Measurements from ENCODE around the gene RETREG3. TPM values are rescaled to one million over a fixed set of nuclear protein-coding genes. Genes with fewer than 3 reads are reported as not detected.
"Not testable (repeated sequence)": the region's sequence is repeated elsewhere in the genome, so short reads cannot be mapped to it uniquely, and the experiment has no call there.

Gene RETREG3, protein sequence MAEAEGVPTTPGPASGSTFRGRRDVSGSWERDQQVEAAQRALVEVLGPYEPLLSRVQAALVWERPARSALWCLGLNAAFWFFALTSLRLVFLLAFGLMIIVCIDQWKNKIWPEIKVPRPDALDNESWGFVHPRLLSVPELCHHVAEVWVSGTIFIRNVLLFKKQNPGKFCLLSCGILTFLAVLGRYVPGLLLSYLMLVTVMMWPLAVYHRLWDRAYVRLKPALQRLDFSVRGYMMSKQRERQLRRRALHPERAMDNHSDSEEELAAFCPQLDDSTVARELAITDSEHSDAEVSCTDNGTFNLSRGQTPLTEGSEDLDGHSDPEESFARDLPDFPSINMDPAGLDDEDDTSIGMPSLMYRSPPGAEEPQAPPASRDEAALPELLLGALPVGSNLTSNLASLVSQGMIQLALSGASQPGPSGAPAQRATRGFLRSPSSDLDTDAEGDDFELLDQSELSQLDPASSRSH
- total RNA-seq, result 63.8 and 72.5 TPM in 2 replicates

DNA sequence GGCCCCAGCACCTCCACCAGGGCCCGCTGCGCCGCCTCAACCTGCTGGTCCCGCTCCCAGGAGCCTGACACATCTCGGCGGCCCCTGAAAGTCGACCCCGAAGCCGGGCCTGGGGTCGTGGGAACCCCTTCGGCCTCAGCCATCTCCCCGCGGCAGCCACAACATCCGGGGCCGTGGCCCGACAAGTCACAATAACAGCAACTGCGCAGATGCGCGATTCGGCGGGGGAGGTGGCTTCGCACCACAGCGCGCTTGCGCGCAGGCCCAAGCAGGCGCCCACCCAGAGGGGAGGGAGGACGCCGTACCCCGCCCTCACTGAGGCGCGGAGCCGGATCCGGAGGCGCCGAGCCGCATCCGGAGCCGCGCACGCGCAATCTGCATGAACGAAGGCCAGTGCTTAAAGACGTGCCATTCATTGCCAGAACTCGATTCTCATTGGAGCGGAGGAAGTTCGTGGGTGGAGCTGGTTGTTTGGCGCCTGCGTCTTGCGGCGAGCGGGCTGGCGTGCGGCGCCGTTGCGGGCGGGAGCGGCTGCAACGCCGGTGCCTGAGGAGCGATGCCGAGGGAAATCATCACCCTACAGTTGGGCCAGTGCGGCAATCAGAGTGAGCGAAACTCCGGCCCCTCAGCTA, at the start of gene RETREG3, which contains the start of gene TUBG1:
Gene RETREG3 (minus strand): TSS at position 193 of the 632 bp plus-strand sequence. CDS start 50 bp downstream, at position 143.
Gene TUBG1 (plus strand): TSS at position 502 of the 632 bp plus-strand sequence. CDS start 55 bp downstream, at position 557.
- peak; percentile 99 for DNase-seq

GRCh38 chr17:42657824-42658588, 48.8 kb upstream of the RETREG3 start:
- DNase-seq, result no peak

DNA sequence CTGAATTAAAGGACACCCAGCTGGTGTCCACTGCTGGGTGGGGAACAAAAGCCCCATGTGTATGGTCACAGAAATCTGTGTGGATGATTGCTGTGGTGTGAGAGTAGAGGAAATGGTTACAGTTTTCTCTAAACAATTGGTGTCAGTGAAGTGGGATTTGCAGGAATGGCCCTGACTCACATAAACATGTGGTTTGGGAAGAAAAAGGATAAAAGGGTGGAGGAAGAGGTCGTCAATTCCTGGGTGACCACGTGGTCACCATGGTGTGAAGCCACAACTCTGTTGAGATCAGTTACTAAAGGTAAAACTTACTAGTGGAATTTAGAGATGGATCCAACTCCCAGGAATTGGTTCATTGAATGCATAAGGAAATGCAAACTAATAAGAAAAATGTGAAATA, 46.4 kb upstream of the RETREG3 start:
- DNase-seq, result no peak

GRCh38 chr17:42653179-42654124, 44.3 kb upstream of the RETREG3 start:
- DNase-seq, result no peak

DNA sequence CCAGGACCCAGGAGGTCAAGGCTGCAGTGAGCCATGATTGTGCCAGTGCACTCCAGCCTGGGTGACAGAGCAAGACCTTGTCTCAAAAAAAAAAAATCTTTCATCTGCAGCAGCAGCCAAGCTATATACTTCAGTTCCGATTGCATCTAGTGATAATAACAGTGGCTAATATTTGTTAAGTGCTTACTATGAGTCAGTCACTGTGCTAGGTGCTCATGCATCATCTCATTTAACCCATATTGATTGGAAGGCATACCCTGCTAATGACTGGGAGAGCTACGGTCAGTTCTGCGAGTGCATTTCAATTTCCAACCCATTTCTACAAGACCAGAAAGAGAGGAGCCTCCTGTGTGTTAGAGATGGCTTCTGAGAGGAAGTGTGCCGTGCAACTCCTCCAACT, 42.2 kb upstream of the RETREG3 start:
- no peak for DNase-seq

- no peak for DNase-seq
Observed at GRCh38 chr17:42647778-42648177, 38.6 kb upstream of the RETREG3 start.

DNA sequence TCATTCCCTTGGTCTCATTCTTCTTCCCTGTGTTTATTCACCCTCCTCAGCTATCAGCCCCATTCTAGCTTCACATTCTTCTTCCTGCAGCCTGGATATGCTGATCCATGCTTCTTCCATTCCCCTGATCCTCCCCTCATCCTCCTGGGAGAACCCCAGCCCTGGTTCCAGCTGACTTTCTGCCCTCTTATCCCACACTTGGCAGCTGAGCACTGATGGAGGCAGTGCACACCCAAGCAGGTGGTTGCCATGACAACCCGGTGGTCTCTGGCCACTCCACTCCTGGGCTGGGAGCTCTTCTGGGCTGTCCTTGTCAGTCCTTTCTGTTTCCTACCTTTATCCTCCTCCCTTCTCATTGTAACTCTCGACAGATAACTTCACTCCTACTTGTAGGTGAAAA, 33.2 kb upstream of the RETREG3 start:
- no peak for DNase-seq

- DNase-seq, result no peak
Observed at GRCh38 chr17:42640121-42640520, 30.9 kb upstream of the RETREG3 start.

DNA sequence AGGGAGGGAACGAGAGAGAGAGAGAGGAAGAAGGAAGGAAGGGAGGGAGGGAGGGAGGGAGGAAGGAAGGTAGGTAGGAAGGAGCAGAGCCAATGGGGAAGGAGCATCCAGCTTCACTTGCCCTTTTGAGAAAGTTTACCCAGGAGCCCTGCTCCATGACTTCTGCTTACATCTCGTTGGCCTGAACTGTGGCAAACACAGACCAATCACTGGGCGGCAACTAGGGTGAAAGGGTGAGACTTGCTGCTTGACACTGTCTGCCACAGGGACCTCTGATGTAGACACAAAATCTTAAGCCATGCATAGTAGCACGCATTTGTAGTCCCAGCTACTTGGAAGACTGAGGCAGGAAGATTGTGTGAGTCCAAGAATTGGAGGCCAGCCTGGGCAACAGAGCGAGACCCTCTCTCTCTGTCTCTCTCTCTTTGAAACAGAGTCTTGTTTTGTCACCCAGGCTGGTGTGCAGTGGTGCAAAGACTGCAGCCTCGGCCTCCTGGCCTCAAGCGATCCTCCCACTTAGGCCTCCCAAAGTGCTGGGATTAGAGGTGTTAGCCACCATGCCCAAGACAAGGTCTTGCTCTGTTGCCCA, 30.4 kb upstream of the RETREG3 start:
- no peak for DNase-seq

- DNase-seq, result no peak
Observed at GRCh38 chr17:42632949-42633444, 23.8 kb upstream of the RETREG3 start.

DNA sequence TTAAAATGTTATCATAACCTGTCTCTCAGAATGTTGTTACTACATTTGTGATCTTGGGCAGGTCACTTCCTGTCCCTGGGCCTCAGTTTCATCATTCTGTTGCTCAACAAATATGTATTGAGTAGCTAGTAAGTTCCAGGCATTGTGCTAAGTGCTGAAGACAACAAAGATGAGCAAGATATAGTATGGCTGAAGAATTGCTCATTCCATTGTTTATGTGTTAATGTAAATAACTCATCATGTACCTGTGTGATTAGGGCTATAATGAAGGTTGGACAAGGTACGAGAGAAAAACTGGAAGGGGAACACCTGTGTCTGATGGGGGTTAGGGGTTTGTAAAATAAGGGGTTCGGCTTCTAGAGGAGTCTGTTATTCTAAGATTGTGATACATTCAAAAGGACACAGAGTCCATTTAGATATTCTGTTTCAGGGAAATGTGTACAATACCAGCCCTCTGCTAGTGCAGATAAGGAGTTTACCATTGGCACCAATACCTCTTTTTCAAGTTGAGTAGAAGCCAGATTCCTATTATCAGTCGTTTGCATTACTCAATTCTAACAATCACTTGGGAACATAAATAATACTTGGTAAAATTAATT, 20.3 kb upstream of the RETREG3 start:
- DNase-seq, result no peak

GRCh38 chr17:42627032-42627764, 18.0 kb upstream of the RETREG3 start:
- DNase-seq, result not testable (repeated sequence)

- DNase-seq, result peak; percentile 71
Observed at GRCh38 chr17:42623732-42624596, 14.8 kb upstream of the RETREG3 start.

DNA sequence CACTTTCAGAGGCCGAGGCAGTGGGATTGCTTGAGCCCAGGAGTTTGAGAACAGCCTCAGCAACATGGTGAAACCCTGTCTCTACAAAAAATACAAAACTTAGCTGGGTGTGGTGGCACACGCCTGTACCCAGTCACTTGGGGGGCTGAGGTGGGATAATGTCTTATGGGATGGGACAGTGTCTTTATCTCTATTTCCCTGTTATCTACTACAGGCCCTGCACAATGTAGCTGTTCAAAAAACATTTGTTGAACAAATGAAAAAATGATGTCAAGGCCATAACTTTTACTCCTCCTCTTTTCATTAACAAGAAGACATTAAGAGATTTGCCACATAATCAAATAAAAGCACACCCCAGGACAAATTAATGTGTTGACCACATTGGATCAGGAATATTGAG, 14.1 kb upstream of the RETREG3 start:
- DNase-seq, result no peak

- not testable (repeated sequence) for DNase-seq
Observed at GRCh38 chr17:42621987-42622386, 12.8 kb upstream of the RETREG3 start.

DNA sequence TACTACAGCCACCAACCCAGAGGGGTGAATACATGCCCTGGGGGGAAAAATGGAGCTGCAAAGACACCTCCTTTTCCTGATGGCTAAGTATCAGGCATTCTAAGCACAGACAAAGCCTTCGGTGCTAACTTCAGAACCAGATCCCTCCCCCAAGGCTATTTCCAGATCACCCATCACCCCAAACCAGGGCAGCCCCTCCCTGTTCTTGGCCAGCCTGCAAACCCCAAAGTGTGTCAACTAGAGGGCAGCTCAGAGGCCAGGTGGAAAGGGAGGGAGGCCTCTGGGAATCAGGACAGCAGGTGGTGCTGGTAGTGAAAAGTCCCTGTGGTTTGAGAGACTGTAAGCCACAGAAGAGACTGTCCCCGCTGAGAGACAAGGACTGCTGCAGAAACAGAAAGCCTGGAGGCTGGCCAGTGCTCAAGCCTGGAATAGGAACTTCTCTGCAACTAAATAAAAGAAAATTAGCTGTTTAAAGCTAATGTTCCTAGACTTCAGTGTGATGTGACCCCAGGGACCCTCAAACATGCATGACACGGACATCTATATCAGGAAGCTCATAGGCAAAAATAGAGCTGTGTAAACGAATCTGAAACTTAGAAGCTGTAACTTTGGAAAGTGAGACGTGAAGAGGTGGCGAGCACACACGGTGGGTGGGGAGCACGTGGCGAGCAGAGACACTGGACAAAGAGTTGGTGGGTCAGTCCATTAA, 9.4 kb upstream of the RETREG3 start:
- DNase-seq, result peak; percentile 6

GRCh38 chr17:42617956-42618431, 8.8 kb upstream of the RETREG3 start:
- peak; percentile 6 for DNase-seq

DNA sequence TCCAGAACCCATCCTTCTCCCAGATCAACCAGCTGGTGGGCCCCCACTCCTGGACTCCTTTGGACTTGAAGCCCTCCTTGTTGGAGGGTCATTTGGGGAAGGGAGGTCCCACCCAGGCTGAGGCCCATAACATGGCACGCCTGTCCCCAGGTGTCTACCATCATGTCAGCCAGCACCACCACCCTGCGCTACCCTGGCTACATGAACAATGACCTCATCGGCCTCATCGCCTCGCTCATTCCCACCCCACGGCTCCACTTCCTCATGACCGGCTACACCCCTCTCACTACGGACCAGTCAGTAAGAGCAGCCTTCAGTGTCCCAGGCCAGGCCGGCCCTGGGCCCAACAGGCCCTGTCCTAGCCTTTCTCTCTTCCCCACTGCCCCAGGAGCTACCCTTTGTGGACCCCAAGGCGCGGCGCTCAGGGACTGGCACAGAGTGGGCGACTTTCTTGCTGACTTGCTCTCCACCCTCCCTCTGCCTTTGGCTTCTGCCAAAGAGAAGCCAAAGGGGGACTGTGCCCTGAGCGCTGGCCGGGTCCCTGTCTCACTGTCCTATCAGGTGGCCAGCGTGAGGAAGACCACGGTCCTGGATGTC, 4.6 kb upstream of the RETREG3 start:
- DNase-seq, result no peak

Measured in dermis blood vessel endothelial cell (primary cell).